IPS-NIHi11 (cell line): ENCODE measurements around the gene TMEM158.
A peak's percentile ranks its signal among the peaks of the same experiment; 100 is the strongest.

Experiments
- DNase-seq: peaks from one replicate; pipeline ENCODE4 v3.0.0; 2012; ENCODE audit warnings: mixed read lengths, low spot score

TMEM158 gene

GRCh38 chr3:45226206-45226915, at the start of gene TMEM158:
TSS of gene TMEM158 (minus strand) at chr3:45226287. CDS start at chr3:45226027, 260 bp downstream.
- DNase-seq = peak; percentile 95

- DNase-seq = no peak
Measured at GRCh38 chr3:45275006-45275704, 49.1 kb upstream of the TMEM158 start.

GRCh38 chr3:45273681-45274515, 47.8 kb upstream of the TMEM158 start:
- DNase-seq = no peak

- DNase-seq = no peak
Measured at GRCh38 chr3:45272828-45273470, 46.9 kb upstream of the TMEM158 start.

- no peak for DNase-seq
Measured at GRCh38 chr3:45272032-45272810, 46.1 kb upstream of the TMEM158 start.

GRCh38 chr3:45269952-45270351, 43.9 kb upstream of the TMEM158 start:
- no peak for DNase-seq

- DNase-seq = no peak
Measured at GRCh38 chr3:45267097-45267496, 41.0 kb upstream of the TMEM158 start.

- no peak for DNase-seq
Measured at GRCh38 chr3:45261333-45262110, 35.4 kb upstream of the TMEM158 start.

- no peak for DNase-seq
Measured at GRCh38 chr3:45259133-45259532, 33.0 kb upstream of the TMEM158 start.

GRCh38 chr3:45258317-45258716, 32.2 kb upstream of the TMEM158 start:
- peak; percentile 32 for DNase-seq

GRCh38 chr3:45253316-45253715, 27.2 kb upstream of the TMEM158 start:
- no peak for DNase-seq

- no peak for DNase-seq
Measured at GRCh38 chr3:45252826-45253225, 26.7 kb upstream of the TMEM158 start.

- DNase-seq = no peak
Measured at GRCh38 chr3:45249391-45249790, 23.3 kb upstream of the TMEM158 start.

GRCh38 chr3:45246241-45246640, 20.2 kb upstream of the TMEM158 start:
- no peak for DNase-seq

GRCh38 chr3:45244356-45244755, 18.3 kb upstream of the TMEM158 start:
- DNase-seq = no peak

GRCh38 chr3:45241206-45241605, 15.1 kb upstream of the TMEM158 start:
- no peak for DNase-seq

- no peak for DNase-seq
Measured at GRCh38 chr3:45240292-45240691, 14.2 kb upstream of the TMEM158 start.

- DNase-seq = no peak
Measured at GRCh38 chr3:45239254-45239653, 13.2 kb upstream of the TMEM158 start.

GRCh38 chr3:45236964-45237363, 10.9 kb upstream of the TMEM158 start:
- no peak for DNase-seq

- DNase-seq = no peak
Measured at GRCh38 chr3:45235409-45235808, 9.3 kb upstream of the TMEM158 start.

- DNase-seq = no peak
Measured at GRCh38 chr3:45234250-45234649, 8.2 kb upstream of the TMEM158 start.
